ENCODE measurements around the gene PRTG.

GRCh38 chr15:55714064-55714463 is 28.9 kb downstream of the PRTG start:
- TF ChIP-seq EZH2 (IDR thresholded peaks at IDR 0.05; ENCODE audit: low read length) = no peak
- TF ChIP-seq, protein P1, sequence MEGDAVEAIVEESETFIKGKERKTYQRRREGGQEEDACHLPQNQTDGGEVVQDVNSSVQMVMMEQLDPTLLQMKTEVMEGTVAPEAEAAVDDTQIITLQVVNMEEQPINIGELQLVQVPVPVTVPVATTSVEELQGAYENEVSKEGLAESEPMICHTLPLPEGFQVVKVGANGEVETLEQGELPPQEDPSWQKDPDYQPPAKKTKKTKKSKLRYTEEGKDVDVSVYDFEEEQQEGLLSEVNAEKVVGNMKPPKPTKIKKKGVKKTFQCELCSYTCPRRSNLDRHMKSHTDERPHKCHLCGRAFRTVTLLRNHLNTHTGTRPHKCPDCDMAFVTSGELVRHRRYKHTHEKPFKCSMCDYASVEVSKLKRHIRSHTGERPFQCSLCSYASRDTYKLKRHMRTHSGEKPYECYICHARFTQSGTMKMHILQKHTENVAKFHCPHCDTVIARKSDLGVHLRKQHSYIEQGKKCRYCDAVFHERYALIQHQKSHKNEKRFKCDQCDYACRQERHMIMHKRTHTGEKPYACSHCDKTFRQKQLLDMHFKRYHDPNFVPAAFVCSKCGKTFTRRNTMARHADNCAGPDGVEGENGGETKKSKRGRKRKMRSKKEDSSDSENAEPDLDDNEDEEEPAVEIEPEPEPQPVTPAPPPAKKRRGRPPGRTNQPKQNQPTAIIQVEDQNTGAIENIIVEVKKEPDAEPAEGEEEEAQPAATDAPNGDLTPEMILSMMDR (optimal IDR thresholded peaks at IDR 0.05 in 1 of 3, IDR thresholded peaks at IDR 0.05 in 1 of 3, conservative IDR thresholded peaks at IDR 0.05 in 1 of 3; ENCODE audit: extremely low read depth in 1 of 3, insufficient read depth in 2 of 3, low read length in 3 of 3) = no peak
